Measurements from ENCODE around the gene PDE2A.

PDE2A gene

GRCh38 chr11:72658989-72659640, 15.1 kb downstream of the PDE2A start:
- no peak for DNase-seq (ENCODE audit: low read depth in 2 of 2)

- no peak for DNase-seq (ENCODE audit: low read depth in 2 of 2)
These were observed 16.7 kb downstream of the PDE2A start for GRCh38 chr11:72657411-72658100.

DNA sequence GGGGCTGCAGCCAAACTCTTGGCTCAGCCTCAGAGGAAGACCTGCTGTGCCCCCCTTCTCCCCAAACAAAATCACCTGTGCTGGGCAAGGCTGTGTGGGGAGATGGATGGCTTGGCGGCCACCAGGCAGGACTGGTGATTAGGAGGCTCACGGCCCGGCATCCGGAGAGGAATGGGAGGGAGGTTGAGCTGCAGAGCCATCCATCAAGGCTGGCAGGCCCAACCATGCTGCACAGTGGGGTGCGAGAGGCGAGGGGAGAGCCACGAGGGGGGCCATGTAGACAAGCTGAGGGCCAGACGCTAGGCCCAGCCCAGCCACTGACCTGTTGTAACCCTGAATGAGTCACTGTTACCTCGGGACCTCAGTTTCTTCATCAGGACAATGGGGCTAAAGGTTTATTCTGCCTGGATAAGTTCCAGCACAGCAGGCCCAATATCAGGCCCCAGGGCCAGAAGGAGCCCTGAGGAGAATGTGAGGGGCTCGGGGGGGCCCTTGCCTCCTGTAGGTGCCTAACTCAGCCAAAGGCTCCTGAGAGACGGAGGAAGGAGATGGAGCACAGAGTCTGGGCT, 18.2 kb downstream of the PDE2A start:
- no peak for DNase-seq (ENCODE audit: low read depth in 2 of 2)

DNA sequence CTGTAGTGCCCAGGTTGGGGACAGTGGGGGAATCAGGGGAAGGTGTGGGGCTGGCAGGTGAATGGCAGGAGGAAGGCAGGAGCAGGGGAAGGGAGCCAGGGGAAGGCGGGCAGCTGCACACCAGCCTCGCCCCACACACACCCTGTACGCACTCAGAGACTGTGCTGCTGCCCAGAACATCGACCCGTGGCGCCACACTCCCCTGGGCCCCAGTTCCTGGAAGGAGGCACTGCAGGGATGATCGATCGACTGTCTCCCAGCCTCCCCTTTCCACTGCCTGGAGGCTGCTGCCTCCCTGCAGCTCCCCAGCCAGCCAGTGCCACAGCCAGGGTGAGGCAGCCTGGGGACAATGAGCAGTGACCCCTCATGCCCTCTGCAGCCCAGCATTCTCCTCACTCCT, 19.2 kb downstream of the PDE2A start:
- DNase-seq (ENCODE audit: low read depth in 2 of 2): no peak

DNA sequence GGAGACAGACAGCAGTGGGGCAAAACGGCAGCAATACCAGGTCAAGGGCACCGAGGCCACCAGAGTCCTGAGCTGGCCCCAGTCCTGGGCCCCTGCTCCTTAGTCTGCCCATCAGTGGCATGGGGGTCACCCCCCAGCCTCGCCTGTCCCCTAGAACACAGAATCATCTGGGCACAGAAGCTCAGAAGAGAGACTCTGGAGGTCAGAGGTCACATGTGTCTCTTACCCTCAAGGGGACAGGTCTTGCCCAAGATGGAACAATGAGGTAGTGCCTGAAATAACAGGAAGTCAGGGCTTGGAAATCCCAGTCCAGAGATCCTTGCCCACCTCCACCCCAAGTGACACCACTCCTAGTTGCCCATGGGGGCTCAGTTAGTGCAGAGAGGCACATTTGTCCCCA, 20.6 kb downstream of the PDE2A start:
- DNase-seq (ENCODE audit: low read depth in 2 of 2): no peak

DNA sequence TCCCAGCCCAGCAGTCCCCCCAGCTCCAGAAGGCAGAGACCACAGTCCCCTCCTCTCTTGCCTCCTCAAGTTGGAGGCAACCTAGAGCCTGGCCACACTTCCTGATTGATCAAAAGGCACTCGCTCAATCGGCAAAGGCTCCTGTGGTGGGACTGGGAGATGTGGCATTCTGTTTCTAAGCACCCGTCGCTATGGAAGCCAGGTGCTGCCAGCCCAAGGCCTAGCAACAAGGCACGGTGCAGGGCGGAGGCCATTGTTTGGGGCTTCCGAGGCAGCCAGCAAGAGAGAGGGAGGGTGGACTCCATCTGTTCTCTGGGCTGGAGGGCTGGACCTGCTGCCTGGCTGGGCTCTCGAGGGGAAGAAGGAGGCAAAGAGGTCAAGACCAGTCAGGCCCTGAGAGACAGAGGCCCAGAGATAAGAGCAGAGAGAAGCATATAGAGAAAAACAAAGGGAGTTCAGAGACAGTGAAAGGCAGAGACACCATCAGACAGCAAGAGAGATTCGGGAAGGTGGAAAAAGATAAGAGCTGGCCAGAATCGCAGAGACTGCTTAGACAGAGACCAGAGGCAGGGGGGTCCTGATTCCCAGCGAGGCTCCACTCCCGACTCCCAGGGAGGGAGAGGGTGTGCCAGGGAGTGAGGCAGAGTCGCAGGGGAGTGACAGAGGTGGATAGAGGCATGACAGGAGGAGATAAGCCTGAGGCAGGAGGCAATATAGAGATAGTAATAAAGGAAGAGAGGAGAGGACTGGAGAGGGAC, 21.2 kb downstream of the PDE2A start:
- no peak for DNase-seq (ENCODE audit: low read depth in 2 of 2)

DNA sequence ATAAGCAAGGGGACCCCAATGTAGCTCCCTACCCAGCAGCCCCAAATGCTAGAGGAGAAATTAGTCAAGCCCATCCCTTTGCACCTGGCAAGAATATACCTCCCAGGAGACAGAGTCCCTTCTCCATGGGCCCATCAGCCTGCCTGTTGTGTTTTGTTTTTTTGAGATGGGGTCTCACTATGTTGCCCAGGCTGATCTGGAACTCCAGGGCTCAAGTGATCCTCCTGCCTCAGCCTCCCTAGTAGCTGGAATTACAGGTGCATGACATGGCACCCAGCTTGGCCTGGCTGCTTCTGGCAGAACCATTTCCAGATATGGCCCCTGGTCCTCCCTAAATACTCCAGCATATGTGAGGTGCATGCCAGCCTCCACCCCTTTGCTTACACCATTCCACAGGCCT, 22.1 kb downstream of the PDE2A start:
- no peak for DNase-seq (ENCODE audit: low read depth in 2 of 2)

GRCh38 chr11:72649215-72649976, 24.8 kb downstream of the PDE2A start:
- DNase-seq (ENCODE audit: low read depth in 2 of 2): no peak

- no peak for DNase-seq (ENCODE audit: low read depth in 2 of 2)
These were observed 25.7 kb downstream of the PDE2A start for GRCh38 chr11:72648384-72649136.

DNA sequence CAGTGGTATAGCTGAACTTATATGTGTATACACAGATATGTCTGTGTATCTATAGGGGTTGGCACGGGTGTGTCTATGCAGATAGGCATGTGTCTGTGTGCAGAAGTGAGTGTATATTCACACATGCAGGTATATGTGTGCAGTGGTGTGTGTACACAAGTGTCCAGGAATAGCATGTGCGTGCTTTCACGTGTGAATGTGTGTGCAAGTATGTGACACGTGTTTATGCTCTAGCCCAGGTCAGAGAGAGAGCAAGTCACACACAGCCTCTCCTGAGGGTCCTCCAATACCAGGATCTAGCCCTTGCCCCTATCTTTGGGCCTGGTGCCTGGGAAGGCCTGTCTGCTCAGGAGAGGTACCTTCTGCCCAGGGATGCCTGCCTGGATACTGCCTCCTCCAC, 26.3 kb downstream of the PDE2A start:
- DNase-seq (ENCODE audit: low read depth in 2 of 2): no peak

GRCh38 chr11:72646472-72646871, 27.8 kb downstream of the PDE2A start:
- no peak for DNase-seq (ENCODE audit: low read depth in 2 of 2)

- DNase-seq (ENCODE audit: low read depth in 2 of 2): no peak
These were observed 28.2 kb downstream of the PDE2A start for GRCh38 chr11:72646024-72646423.

- no peak for DNase-seq (ENCODE audit: low read depth in 2 of 2)
These were observed 30.7 kb downstream of the PDE2A start for GRCh38 chr11:72643547-72643946.

DNA sequence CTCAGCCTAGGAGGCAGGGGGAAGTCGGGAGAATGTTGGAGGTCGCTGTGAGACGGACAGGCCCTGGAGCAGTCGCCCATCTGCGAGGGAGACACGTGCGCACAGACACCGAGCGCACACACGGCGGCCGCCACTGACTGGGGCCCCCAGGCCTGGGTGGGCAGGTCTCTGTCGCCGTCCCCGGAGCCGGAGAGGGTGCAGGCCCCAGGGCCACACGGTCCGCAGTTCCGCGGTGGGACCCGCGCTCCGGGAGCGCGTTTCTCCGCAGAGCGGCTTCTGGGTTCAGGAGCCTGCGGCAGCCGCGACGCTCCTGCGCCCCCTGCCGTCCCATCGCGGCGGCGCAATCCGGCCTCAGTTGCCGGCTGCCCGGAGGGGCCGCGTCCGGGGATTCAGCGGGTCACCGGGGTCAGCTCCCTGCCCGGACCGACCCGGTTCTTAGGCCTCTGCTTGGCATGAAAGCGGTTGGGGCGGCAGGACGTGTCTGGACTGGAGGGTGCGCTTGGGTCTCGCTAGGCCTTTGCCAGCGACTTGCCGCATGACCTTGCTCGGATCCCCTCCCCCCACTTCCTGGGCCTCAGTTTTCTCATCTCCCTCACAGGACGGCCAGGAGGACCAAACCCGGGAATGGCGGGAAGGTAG, 31.2 kb downstream of the PDE2A start:
- peak; percentile 45 to 49 for DNase-seq (ENCODE audit: low read depth in 2 of 2)

DNA sequence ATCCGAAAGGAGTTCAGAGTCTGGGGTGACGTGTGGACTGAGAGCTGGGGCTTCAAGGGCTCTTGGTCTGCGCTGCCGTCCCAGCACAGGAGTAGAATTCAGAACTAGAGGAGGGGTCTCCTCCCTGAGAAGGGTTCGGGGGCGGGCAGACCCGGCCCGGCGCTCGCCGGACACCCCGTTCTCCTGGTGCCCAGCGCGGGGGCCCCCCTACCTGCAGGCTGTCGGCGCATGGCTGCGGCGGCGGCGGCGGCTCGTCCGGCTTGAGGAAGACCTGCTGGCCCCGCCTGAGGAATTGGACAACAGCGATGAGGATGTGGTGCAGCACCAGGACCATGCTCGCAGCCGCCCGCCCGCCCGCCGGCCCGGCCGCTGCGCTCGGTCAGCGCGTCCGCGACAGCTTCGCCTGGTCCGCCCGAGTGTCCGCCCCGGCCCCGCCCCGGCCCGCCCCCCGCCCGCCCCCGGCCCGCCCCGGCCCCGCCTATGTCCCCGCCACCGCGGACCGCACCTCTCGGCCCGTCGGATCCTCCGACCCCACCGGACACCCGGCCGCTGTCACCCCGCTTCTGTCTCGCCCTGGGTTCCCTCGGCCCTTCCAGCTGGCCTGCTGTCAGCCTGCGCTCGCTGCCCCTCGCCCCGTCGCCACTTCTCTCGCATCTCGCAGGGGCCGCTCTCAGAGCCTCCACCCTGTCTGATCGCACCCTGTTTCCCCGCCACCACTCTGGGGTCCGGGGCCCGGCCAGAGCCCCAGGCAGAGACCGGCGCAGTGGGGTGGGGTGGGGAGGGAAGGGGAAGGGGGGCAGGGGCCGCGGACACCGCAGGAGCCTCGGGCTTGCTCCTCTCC, 32.0 kb downstream of the PDE2A start:
- no peak for DNase-seq (ENCODE audit: low read depth in 2 of 2)

GRCh38 chr11:72641522-72642042, 32.6 kb downstream of the PDE2A start:
- no peak for DNase-seq (ENCODE audit: low read depth in 2 of 2)

GRCh38 chr11:72639502-72640375, 34.5 kb downstream of the PDE2A start:
- DNase-seq (ENCODE audit: low read depth in 2 of 2): no peak

DNA sequence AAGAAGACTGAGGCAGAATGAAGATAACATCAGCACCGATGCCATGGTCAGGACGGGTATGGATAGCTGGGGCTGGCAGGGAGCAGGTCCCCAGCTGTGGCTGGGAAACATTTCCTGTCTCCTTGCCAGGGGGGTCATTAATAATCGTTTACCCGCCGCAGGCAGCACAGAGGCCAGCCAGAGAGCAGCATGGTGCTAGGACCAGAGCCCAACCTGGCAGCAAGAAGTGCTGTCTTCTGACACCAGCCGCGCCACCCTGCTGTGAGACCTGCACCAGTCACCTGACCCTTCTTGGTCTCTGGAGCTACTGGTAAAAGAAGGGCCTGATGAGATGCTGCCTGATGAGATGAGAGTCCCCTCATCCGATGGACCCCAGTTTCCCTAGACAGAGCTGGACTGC, 36.3 kb downstream of the PDE2A start:
- DNase-seq (ENCODE audit: low read depth in 2 of 2): no peak

All from stimulated activated CD8-positive, alpha-beta memory T cell treated with anti-CD3 and anti-CD28 coated beads, Interleukin-2, amount 100 ng/mL, for 48 hours (primary cell).